AG04449 (cell line): Measurements from ENCODE around the gene MAD1L1.

Experiments
- CTCF ChIA-PET: fragments of 350-600 bp; formaldehyde crosslinking; extraction: SDS; loops from one replicate; lab custom pipeline; 2021; ENCODE audit warnings: antibody characterized with exemption; lab: Yijun Ruan, JAX
- POLR2A ChIA-PET: fragments of 400-600, 350-600 bp; formaldehyde crosslinking; extraction: SDS; loops from one replicate; lab custom pipeline; 2020; ENCODE audit warnings: antibody characterized with exemption, inconsistent platforms; lab: Yijun Ruan, JAX
- DNase-seq: peaks from one replicate; pipeline ENCODE4 v3.0.0-alpha.2; 2010; ENCODE audit warnings: low read depth, low spot score
- H3K4me3 ChIP-seq: 2 replicates; pipeline ENCODE4 v1.5.1; 2011; ENCODE audit warnings: low read depth, mild to moderate bottlenecking, control low read depth, low read length
- CTCF ChIP-seq: IDR thresholded peaks from one replicate; pipeline ENCODE4 v1.5.1; 2011; ENCODE audit warnings: mild to moderate bottlenecking, moderate library complexity, low read length, control low read depth, inconsistent platforms; ENCODE audit not compliant: insufficient read depth; ENCODE audit errors: missing control alignments

Gene MAD1L1

GRCh38 chr7:2170576-2171521 lies 61.9 kb downstream of the MAD1L1 start:
- H3K4me3 ChIP-seq, result no peak overlapping the region
- TF ChIP-seq CTCF, result no peak
- CTCF ChIA-PET, result interaction anchor here (1.1 to 1.4 kb wide), 3 partner anchors 11 to 37 kb away, joined by 3 to 4 read pairs (median 3); no protein-coding TSS in a partner anchor
- DNase-seq, result no peak
- POLR2A ChIA-PET, result no interaction called here

- POLR2A ChIA-PET, result no interaction called here
- CTCF ChIA-PET, result interaction anchor here (1.1 to 1.4 kb wide), 2 partner anchors 12 kb away, joined by 3 read pairs; no protein-coding TSS in a partner anchor
- H3K4me3 ChIP-seq, result no peak overlapping the region
- DNase-seq, result no peak
- no peak for TF ChIP-seq CTCF
Measured at GRCh38 chr7:2169923-2170575, 62.7 kb downstream of the MAD1L1 start.

- CTCF ChIA-PET, result no interaction called here
- TF ChIP-seq CTCF, result no peak
- H3K4me3 ChIP-seq, result no peak overlapping the region
- DNase-seq, result no peak
- POLR2A ChIA-PET, result no interaction called here
Measured at GRCh38 chr7:2168615-2169311, 64.0 kb downstream of the MAD1L1 start.

GRCh38 chr7:2166625-2167280 lies 66.0 kb downstream of the MAD1L1 start:
- ChIA-PET CTCF (interaction anchor here (1.1 to 1.4 kb wide), 3 partner anchors 8 to 16 kb away, joined by 3 to 6 read pairs (median 3); no protein-coding TSS in a partner anchor), POLR2A (interaction anchor here (1.0 kb wide), 1 partner anchor 9 kb away, joined by 4 read pairs; no protein-coding TSS in a partner anchor)
- H3K4me3 ChIP-seq, result no peak overlapping the region
- no peak for TF ChIP-seq CTCF
- DNase-seq, result no peak

- TF ChIP-seq CTCF, result no peak
- ChIA-PET CTCF (interaction anchor here (0.6 to 1.2 kb wide), 3 partner anchors 9 to 181 kb away, joined by 3 read pairs; no protein-coding TSS in a partner anchor), POLR2A (interaction anchor here (1.0 kb wide), 1 partner anchor 9 kb away, joined by 4 read pairs; no protein-coding TSS in a partner anchor)
- no peak overlapping the region for H3K4me3 ChIP-seq
- DNase-seq, result no peak
Measured at GRCh38 chr7:2165610-2166594, 66.8 kb downstream of the MAD1L1 start.
